Endothelial cell of umbilical vein (primary cell): ENCODE data around the gene PLEKHG5. TPM values are rescaled to one million over a fixed set of nuclear protein-coding genes. Genes with fewer than 3 reads are reported as not detected.
A peak's percentile ranks its signal among the peaks of the same experiment; 100 is the strongest.

Source experiments
- BruUV-seq: library from RNA; stranded (reverse); fragments of 400-500 nt; replicated peaks from 2 replicates; lab custom pipeline; 2021; lab: Mats Ljungman, UMichigan
- CTCF ChIA-PET: fragments of 300-600, 350-600 bp; sonication (Branson Sonifier 250); formaldehyde crosslinking; loops from one replicate; lab custom pipeline; 2021; ENCODE audit warnings: antibody characterized with exemption, inconsistent platforms; lab: Charles Lee
- POLR2A ChIA-PET: fragments of 300-600, 350-600 bp; sonication (Branson Sonifier 250); formaldehyde crosslinking; loops from one replicate; lab custom pipeline; 2021; ENCODE audit warnings: antibody characterized with exemption, inconsistent platforms; lab: Charles Lee
- DNase-seq: peaks from one replicate; pipeline ENCODE4 v3.0.0-alpha.2; 2011; ENCODE audit warnings: low read depth, low spot score
- FAIRE-seq: peaks from 2 replicates; lab custom pipeline; 2011; peaks lifted over from hg19 to GRCh38; lab: Jason Lieb, UNC
- H2AFZ ChIP-seq: 2 replicates; pipeline ENCODE4 v1.6.0; 2012; ENCODE audit warnings: low read depth, low read length, control low read depth, inconsistent platforms
- H3K27ac ChIP-seq: 2 replicates; pipeline ENCODE4 v1.5.1; 2011; ENCODE audit warnings: low read depth, mild to moderate bottlenecking, control low read depth, low read length, moderate library complexity; ENCODE audit not compliant: insufficient read depth
- H3K27me3 ChIP-seq, 2 experiments: 2 replicates each; pipeline versions ENCODE4 v1.6.0 to v1.6.1; 2011; ENCODE audit warnings: low read length in 2 of 2, mixed read lengths in 1 of 2; ENCODE audit not compliant: control insufficient read depth in 2 of 2, insufficient read depth in 2 of 2
- H3K36me3 ChIP-seq, 2 experiments: 2 replicates in 1 of 2; 3 replicates in 1 of 2; pipeline ENCODE4 v1.5.1; 2011; ENCODE audit warnings: low read length in 2 of 2, mild to moderate bottlenecking in 1 of 2, moderate library complexity in 1 of 2; ENCODE audit not compliant: control insufficient read depth in 2 of 2, insufficient read depth in 2 of 2; ENCODE audit errors: extremely low read depth in 1 of 2
- H3K4me1 ChIP-seq: 3 replicates; pipeline ENCODE4 v1.5.1; 2011; ENCODE audit warnings: mild to moderate bottlenecking, low read length; ENCODE audit not compliant: control insufficient read depth, insufficient read depth; ENCODE audit errors: extremely low read depth
- H3K4me2 ChIP-seq: 2 replicates; pipeline ENCODE4 v1.6.1; 2011; ENCODE audit warnings: low read length, control low read depth, mixed read lengths; ENCODE audit not compliant: insufficient read depth
- H3K4me3 ChIP-seq, 3 experiments: fragments of 200-600 bp in 1 of 3; sonication (generic), shearing (Covaris generic) in 1 of 3; replicated peaks in 1 of 3; 2 replicates each; pipeline ENCODE4 v1.5.1; 2011 to 2016; ENCODE audit warnings: control low read depth in 3 of 3, low read length in 3 of 3, mild to moderate bottlenecking in 2 of 3, inconsistent platforms in 1 of 3, low read depth in 1 of 3, moderate library complexity in 1 of 3; ENCODE audit not compliant: insufficient read depth in 1 of 3
- H3K79me2 ChIP-seq: 2 replicates; pipeline ENCODE4 v1.6.0; 2012; ENCODE audit warnings: low read length, inconsistent platforms; ENCODE audit not compliant: control insufficient read depth, insufficient read depth
- H3K9ac ChIP-seq: replicated peaks from 2 replicates; pipeline ENCODE3; 2011; ENCODE audit warnings: low read length, control low read depth; ENCODE audit not compliant: insufficient read depth; ENCODE audit errors: extremely low read depth
- H3K9me1 ChIP-seq: replicated peaks from 3 replicates; pipeline ENCODE4 v1.6.0; 2011; ENCODE audit warnings: mild to moderate bottlenecking, low read length; ENCODE audit not compliant: control insufficient read depth, insufficient read depth; ENCODE audit errors: extremely low read depth
- H3K9me3 ChIP-seq: replicated peaks from 2 replicates; pipeline ENCODE4 v1.5.1; 2012; ENCODE audit warnings: low read length, inconsistent platforms; ENCODE audit not compliant: control insufficient read depth, insufficient read depth
- H4K20me1 ChIP-seq: replicated peaks from 2 replicates; pipeline ENCODE3; 2011; ENCODE audit warnings: mild to moderate bottlenecking, low read length; ENCODE audit not compliant: control insufficient read depth, insufficient read depth; ENCODE audit errors: extremely low read depth
- EZH2 ChIP-seq: IDR thresholded peaks from 2 replicates; pipeline ENCODE4 v1.6.1; 2012; ENCODE audit warnings: borderline replicate concordance, low read depth, mild to moderate bottlenecking, moderate library complexity, low read length, inconsistent platforms; ENCODE audit not compliant: severe bottlenecking
- FOS ChIP-seq: IDR thresholded peaks from 2 replicates; pipeline ENCODE4 v1.6.1; 2011; ENCODE audit warnings: mild to moderate bottlenecking, low read length, moderate library complexity, borderline replicate concordance; ENCODE audit not compliant: insufficient read depth
- GATA2 ChIP-seq: IDR thresholded peaks from 2 replicates; pipeline ENCODE4 v1.7.0; 2011; ENCODE audit warnings: low read depth, mild to moderate bottlenecking, moderate library complexity, mixed read lengths, low read length; ENCODE audit not compliant: insufficient read length, insufficient read depth
- JUN ChIP-seq: IDR thresholded peaks from 2 replicates; pipeline ENCODE4 v1.6.1; 2011; ENCODE audit warnings: borderline replicate concordance, low read depth; ENCODE audit not compliant: insufficient read length, insufficient read depth
- MAX ChIP-seq: IDR thresholded peaks from 2 replicates; pipeline ENCODE4 v1.6.1; 2011; ENCODE audit not compliant: insufficient read depth, insufficient read length
- MYC ChIP-seq: IDR thresholded peaks from one replicate; pipeline ENCODE4 v1.6.1; 2011; ENCODE audit warnings: mild to moderate bottlenecking, low read depth, low read length
- POLR2A ChIP-seq: IDR thresholded peaks from 2 replicates; pipeline ENCODE4 v1.6.1; 2012; ENCODE audit warnings: low read depth, mild to moderate bottlenecking, control low read depth, low read length
- POLR2AphosphoS5 ChIP-seq: IDR thresholded peaks from 2 replicates; pipeline ENCODE4 v1.6.1; 2012; ENCODE audit warnings: low read depth, mild to moderate bottlenecking, control low read depth, low read length, moderate library complexity; ENCODE audit not compliant: insufficient read depth
- dilution Hi-C: fragments of 300-500 bp; cut with MboI; formaldehyde crosslinking; loops from one replicate; pipeline ENCODE4 v1.15.0; 2019; ENCODE audit warnings: low sequenced_read_pairs; ENCODE audit not compliant: extremely low pct_ligation_motif_present
- intact Hi-C: fragments of 100-400 bp; cut with micrococcal nuclease; formaldehyde crosslinking; loops from one replicate; pipeline ENCODE4 v1.10.0; 2022
- polyA plus RNA-seq, 4 experiments: library from polyadenylated mRNA; depleted of rRNA in 3 of 4; stranded (reverse) in 3 of 4; unstranded in 1 of 4; fragments of >200 nt; gene quantifications; 2 replicates each; pipeline versions ENCODE4 v1.2.1 to v1.2.3, GENCODE V29; 2011 to 2012; ENCODE audit warnings: missing spikeins in 1 of 4
- total RNA-seq: library from RNA; stranded (reverse); gene quantifications from 2 replicates; pipeline ENCODE4 v1.2.3, GENCODE V29; 2021
- TF ChIP-seq, protein P1 (sequence below), 2 donors: IDR thresholded peaks; 1 replicate in 1 of 2; 2 replicates in 1 of 2; pipeline ENCODE4 v1.5.1; 2011; ENCODE audit warnings: low read length in 2 of 2, mild to moderate bottlenecking in 2 of 2, moderate library complexity in 2 of 2, control low read depth in 1 of 2, inconsistent platforms in 1 of 2, low read depth in 1 of 2; ENCODE audit not compliant: insufficient read depth in 1 of 2; ENCODE audit errors: extremely low read depth in 1 of 2

The PLEKHG5 gene
- total and polyA plus RNA-seq, 2 donors (not counting 3 experiments of a cell fraction or from before 2014, with no cell fraction given) = 30.6 to 56.9 TPM

DNA sequence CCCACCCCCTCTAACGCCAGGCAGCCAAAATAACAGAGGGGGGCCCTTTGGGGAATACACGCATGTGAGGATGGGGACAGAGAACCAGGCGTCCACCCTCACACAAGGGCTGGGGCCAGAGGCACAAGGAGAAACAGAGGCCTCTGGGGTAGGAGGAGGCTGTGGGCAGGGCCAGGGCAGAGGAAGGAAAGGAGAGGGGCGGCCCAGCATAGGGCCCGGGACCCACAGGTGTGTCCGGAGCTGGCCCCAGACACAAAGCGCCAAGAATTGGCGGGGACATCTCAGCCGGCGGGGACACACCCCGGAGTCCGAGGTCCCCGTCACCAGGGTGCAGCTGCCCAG, 6.7 kb downstream of the PLEKHG5 start:
- Histone ChIP-seq H3K9ac (peak overlapping the region; percentile 82), H4K20me1 (no peaks in the 10 kb centered on the region), H2AFZ (peak overlapping the region; percentile 24), H3K4me1 (peaks cover 13% of the 10 kb centered on the region), H3K9me3 (no peaks in the 10 kb centered on the region), H3K79me2 (peaks cover 37% of the 10 kb centered on the region), H3K4me2 (peak overlapping the region; percentile 65), H3K4me3 (peak overlapping the region; percentile 66 to 84 (median 74)), H3K36me3 (no peaks in the 10 kb centered on the region), H3K27me3 (no peaks in the 10 kb centered on the region), H3K9me1 (no peaks in the 10 kb centered on the region), H3K27ac (peak overlapping the region; percentile 74)
- dilution Hi-C loops (no loop called here), intact Hi-C loops (loop anchor here (1.0 to 5.0 kb wide), 2 partner anchors 9 to 143 kb away; no protein-coding TSS in a partner anchor)
- BruUV-seq = TSS peak; percentile 29
- CTCF ChIA-PET = interaction anchor here (1.0 to 1.4 kb wide), 4 partner anchors 25 to 148 kb away, joined by 3 to 5 read pairs (median 4); no protein-coding TSS in a partner anchor
- TF ChIP-seq EZH2 (no peak), GATA2 (no peak), JUN (no peak), POLR2AphosphoS5 (no peak), MAX (no peak), FOS (no peak), POLR2A (no peak), MYC (no peak)
- TF ChIP-seq, protein P1, sequence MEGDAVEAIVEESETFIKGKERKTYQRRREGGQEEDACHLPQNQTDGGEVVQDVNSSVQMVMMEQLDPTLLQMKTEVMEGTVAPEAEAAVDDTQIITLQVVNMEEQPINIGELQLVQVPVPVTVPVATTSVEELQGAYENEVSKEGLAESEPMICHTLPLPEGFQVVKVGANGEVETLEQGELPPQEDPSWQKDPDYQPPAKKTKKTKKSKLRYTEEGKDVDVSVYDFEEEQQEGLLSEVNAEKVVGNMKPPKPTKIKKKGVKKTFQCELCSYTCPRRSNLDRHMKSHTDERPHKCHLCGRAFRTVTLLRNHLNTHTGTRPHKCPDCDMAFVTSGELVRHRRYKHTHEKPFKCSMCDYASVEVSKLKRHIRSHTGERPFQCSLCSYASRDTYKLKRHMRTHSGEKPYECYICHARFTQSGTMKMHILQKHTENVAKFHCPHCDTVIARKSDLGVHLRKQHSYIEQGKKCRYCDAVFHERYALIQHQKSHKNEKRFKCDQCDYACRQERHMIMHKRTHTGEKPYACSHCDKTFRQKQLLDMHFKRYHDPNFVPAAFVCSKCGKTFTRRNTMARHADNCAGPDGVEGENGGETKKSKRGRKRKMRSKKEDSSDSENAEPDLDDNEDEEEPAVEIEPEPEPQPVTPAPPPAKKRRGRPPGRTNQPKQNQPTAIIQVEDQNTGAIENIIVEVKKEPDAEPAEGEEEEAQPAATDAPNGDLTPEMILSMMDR (IDR thresholded peaks at IDR 0.05; ENCODE audit: extremely low read depth in 1 of 2, insufficient read depth in 1 of 2, low read depth in 1 of 2, low read length in 2 of 2) = no peak
- POLR2A ChIA-PET = no interaction called here
- peak; percentile 27 for DNase-seq
- peak; percentile 73 for FAIRE-seq
